Spinal cord (tissue), 10 donors: ENCODE data around the gene WDR53. TPM values are rescaled to one million over a fixed set of nuclear protein-coding genes. Genes with fewer than 3 reads are reported as not detected.
"Not testable (repeated sequence)": the region's sequence is repeated elsewhere in the genome, so short reads cannot be mapped to it uniquely, and the experiment has no call there.

Source experiments
- DNase-seq, 6 donors: peaks; one replicate each; pipeline versions ENCODE4 v3.0.0 to v3.0.0-alpha.2; 2013 to 2015; ENCODE audit warnings: low spot score in 6 of 6, low read depth in 4 of 6
- H3K27ac ChIP-seq: one replicate; pipeline ENCODE4 v1.5.1; 2013; ENCODE audit warnings: low read depth, low read length, control low read depth
- H3K27me3 ChIP-seq: one replicate; pipeline ENCODE4 v1.6.1; 2013; ENCODE audit warnings: low read length; ENCODE audit not compliant: control insufficient read depth, insufficient read depth
- H3K36me3 ChIP-seq: one replicate; pipeline ENCODE4 v1.6.1; 2013; ENCODE audit warnings: low read length; ENCODE audit not compliant: control insufficient read depth, insufficient read depth
- H3K4me1 ChIP-seq: one replicate; pipeline ENCODE4 v1.6.1; 2013; ENCODE audit warnings: low read length; ENCODE audit not compliant: control insufficient read depth, insufficient read depth
- H3K4me3 ChIP-seq: one replicate; pipeline ENCODE4 v1.5.1; 2013; ENCODE audit warnings: low read depth, low read length, control low read depth
- H3K9me3 ChIP-seq: one replicate; pipeline ENCODE4 v1.6.1; 2013; ENCODE audit warnings: low read length; ENCODE audit not compliant: control insufficient read depth, insufficient read depth
- WGBS: methylation state at CpG from one replicate; pipeline ENCODE4 v1.1.5; 2013; ENCODE audit warnings: missing lambda C conversion rate; ENCODE audit not compliant: insufficient coverage; 5-methylcytosine and 5-hydroxymethylcytosine counted together
- polyA plus RNA-seq, 2 donors: library from polyadenylated mRNA; unstranded; fragments of 120-200 nt; gene quantifications; one replicate each; pipeline ENCODE4 v1.2.1, GENCODE V29; 2013; ENCODE audit not compliant: insufficient read length in 2 of 2
- small RNA-seq: library from RNA; depleted of rRNA; stranded (forward); fragments of <200 nt; gene quantifications from one replicate; pipeline ENCODE3, GENCODE V24; 2014; ENCODE audit warnings: low replicate concordance
- total RNA-seq, 2 donors: library from RNA; depleted of rRNA in 1 of 2; stranded (reverse); fragments of 120-200 nt in 1 of 2; fragments of >200 nt in 1 of 2; gene quantifications; one replicate each; pipeline versions ENCODE4 v1.2.3 to v1.2.4, GENCODE V29; 2013 to 2014
- donor health status: healthy.

Gene WDR53
- total and polyA plus RNA-seq, 4 donors: 5.9 to 16.8 (median 10.7) TPM

DNA sequence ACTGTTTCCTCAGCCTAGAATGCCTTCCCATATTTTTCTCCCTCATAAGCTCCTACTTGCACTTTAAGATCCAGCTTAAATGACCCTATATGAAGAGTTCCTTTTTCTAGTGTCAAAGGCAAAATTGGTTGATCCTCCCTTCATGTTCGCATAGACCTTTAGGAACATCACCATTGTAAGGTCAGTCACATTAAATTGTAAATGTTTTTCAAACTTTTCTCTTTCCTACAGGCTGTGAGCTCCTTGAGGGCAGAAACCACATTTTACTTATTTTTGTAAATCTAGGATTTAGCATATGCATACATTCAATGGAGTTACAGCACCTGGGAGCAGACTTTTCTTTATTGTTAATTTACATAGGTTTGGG lies 54.0 kb downstream of the WDR53 start:
- H3K27me3 ChIP-seq: no peaks in the 10 kb centered on the region
- no peak overlapping the region for H3K4me3 ChIP-seq
- WGBS: no CpG with 5 or more reads among the region's 1 CpG
- H3K27ac ChIP-seq: no peak overlapping the region
- H3K9me3 ChIP-seq: peaks cover 14% of the 10 kb centered on the region
- H3K4me1 ChIP-seq: no peaks in the 10 kb centered on the region
- H3K36me3 ChIP-seq: no peaks in the 10 kb centered on the region
- DNase-seq: no peak

DNA sequence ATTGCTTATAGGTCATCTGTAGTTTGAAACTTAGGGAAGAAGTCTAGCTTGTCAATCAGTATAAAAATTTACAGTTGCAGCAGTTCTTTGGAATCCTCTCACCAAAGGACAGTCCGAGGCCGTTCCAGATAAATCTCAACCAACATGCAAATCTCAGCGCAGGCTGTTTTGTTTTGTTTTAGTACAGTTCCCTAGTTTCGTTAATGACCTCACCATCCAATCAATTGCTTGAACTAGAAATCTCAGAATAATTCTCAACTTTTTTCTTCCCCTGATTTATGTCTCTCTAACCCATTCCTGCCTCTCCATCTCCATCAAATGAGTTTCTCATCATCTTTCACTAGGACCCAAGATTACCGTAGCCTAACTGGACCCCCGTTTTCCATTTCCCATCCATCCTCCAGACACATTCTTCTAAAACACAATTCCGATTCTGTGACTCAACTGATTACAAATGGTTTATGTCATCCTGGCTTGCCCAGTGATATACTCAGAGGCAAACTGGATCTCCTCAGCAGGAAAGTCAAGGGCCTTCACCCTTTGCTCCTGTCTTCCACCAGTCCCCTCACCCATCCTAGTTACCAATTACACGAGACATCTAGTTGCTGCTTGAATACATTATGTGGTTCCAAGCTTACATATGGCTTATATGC lies 54.5 kb downstream of the WDR53 start:
- DNase-seq: no peak
- Histone ChIP-seq H3K4me1 (no peaks in the 10 kb centered on the region), H3K4me3 (no peak overlapping the region), H3K36me3 (no peaks in the 10 kb centered on the region), H3K27me3 (no peaks in the 10 kb centered on the region), H3K9me3 (peaks cover 9% of the 10 kb centered on the region), H3K27ac (no peak overlapping the region)
- WGBS: 83% methylated on average over 5 of the region's 8 CpGs

DNA sequence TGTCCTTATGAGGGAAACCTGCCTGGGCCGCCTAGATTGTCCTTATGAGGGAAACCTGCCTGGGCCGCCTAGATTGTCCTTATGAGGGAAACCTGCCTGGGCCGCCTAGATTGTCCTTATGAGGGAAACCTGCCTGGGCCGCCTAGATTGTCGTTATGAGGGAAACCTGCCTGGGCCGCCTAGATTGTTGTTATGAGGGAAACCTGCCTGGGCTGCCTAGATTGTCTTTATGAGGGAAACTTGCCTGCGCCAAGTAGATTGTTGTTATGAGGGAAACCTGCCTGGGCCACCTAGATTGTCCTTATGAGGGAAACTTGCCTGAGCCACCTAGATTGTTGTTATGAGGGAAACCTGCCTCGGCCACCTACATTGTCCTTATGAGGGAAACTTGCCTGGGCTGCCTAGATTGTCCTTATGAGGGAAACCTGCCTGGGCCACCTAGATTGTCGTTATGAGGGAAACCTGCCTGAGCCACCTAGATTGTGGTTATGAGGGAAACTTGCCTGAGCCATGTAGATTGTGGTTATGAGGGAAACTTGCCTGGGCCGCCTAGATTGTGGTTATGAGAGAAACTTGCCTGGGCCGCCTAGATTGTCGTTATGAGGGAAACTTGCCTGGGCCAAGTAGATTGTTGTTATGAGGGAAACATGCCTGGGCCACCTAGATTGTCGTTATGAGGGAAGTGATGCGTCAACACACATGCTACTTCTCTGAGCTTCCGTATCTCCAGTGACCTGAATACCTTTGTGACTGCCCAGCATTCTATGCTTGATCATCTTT lies 56.5 kb downstream of the WDR53 start:
- DNase-seq: not testable (repeated sequence)
- 93% methylated on average over 11 of the region's 15 CpGs for WGBS

DNA sequence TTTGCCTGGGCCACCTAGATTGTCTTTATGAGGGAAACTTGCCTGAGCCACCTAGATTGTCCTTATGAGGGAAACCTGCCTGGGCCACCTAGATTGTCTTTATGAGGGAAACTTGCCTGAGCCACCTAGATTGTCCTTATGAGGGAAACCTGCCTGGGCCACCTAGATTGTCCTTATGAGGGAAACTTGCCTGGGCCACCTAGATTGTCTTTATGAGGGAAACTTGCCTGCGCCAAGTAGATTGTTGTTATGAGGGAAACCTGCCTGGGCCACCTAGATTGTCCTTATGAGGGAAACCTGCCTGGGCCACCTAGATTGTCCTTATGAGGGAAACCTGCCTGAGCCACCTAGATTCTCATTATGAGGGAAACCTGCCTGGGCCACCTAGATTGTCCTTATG lies 57.2 kb downstream of the WDR53 start:
- WGBS: 100% methylated on average over 1 of the region's 1 CpG
- not testable (repeated sequence) for H3K27me3 ChIP-seq, H3K4me3 ChIP-seq, H3K9me3 ChIP-seq, H3K36me3 ChIP-seq, DNase-seq, H3K4me1 ChIP-seq, H3K27ac ChIP-seq

More for the DNA sequence above, 56.5 kb downstream of the WDR53 start:
- not testable (repeated sequence) for H3K4me3 ChIP-seq, H3K27ac ChIP-seq, H3K27me3 ChIP-seq, H3K4me1 ChIP-seq, H3K36me3 ChIP-seq, H3K9me3 ChIP-seq

DNA sequence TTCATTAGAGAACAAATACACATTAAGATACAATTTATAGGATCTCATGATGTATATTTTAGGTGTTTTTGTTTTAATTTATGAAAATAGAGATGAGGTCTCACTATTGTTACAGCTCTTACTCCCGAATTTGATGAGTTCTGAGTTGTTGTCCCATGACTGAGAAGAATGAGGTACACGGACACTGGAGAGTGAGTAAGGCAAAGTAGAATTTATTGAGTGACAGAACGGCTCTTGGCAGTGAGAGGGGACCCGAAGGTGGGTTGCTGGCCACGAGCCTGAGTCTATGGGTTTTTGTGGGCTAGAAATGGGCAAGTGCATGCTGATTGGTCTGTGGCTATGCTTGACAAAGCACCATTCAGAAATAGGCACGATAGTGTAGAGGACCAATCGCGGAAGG lies 61.7 kb downstream of the WDR53 start:
- H3K4me3 ChIP-seq: no peak overlapping the region
- H3K9me3 ChIP-seq: peaks cover 3% of the 10 kb centered on the region
- peaks cover 5% of the 10 kb centered on the region for H3K4me1 ChIP-seq
- no peaks in the 10 kb centered on the region for H3K36me3 ChIP-seq
- no peaks in the 10 kb centered on the region for H3K27me3 ChIP-seq
- H3K27ac ChIP-seq: no peak overlapping the region
- no peak for DNase-seq
- 90% methylated on average over 8 of the region's 8 CpGs for WGBS

DNA sequence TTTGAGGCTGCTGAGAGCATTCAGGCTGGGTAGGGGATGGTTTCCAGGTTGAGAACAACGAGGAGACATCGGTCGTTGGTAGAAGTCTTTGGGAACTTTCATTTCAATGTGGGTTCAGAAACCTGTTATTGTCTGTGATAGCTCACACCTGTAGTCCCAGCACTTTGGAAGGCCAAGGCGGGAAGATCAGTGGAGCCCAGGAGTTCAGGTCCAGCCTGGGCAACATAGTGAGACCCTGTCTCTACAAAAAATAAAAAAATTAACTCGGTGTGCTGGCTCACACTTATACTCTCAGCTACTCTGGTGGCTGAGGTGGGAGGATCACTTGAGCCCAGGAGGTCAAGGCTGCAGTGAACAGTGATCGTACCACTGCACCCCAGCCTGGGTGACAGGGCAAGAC lies 63.8 kb downstream of the WDR53 start:
- Histone ChIP-seq H3K9me3 (peaks cover 3% of the 10 kb centered on the region), H3K27me3 (no peaks in the 10 kb centered on the region), H3K27ac (no peak overlapping the region), H3K4me1 (peaks cover 5% of the 10 kb centered on the region), H3K4me3 (no peak overlapping the region), H3K36me3 (no peaks in the 10 kb centered on the region)
- DNase-seq: no peak
- WGBS: 98% methylated on average over 5 of the region's 6 CpGs

Small RNA genes lying within 50 kb of the gene (small RNA-seq; reads per million reads assigned to genes)
- gene RPS29P3: 0.06 reads per million

Other genes starting within 250 kb of the WDR53 start
- not detected for gene TM4SF19, start 230.2 kb downstream of the WDR53 start, total RNA-seq
- gene TM4SF19, start 230.2 kb downstream of the WDR53 start, polyA plus RNA-seq: under 1 TPM in 1 of 2 donors, not detected in 1; 0.57 TPM
- 10 to 100 TPM; 25.0 to 43.4 TPM for gene UBXN7, start 136.1 kb downstream of the WDR53 start, total RNA-seq
- gene UBXN7, start 136.1 kb downstream of the WDR53 start, polyA plus RNA-seq: 10 to 100 TPM; 21.8 to 28.2 TPM
- 10 to 100 TPM; 19.4 to 20.6 TPM for gene RNF168, start 64.8 kb downstream of the WDR53 start, total RNA-seq
- gene RNF168, start 64.8 kb downstream of the WDR53 start, polyA plus RNA-seq: 10 to 100 TPM; 13.2 to 13.5 TPM
- not detected for gene SMCO1, start 53.2 kb downstream of the WDR53 start, total RNA-seq
- under 1 TPM in 1 of 2 donors, not detected in 1; 0.23 TPM for gene SMCO1, start 53.2 kb downstream of the WDR53 start, polyA plus RNA-seq
- 10 to 100 TPM; 12.6 to 31.3 TPM for gene FBXO45, start 106 bp upstream of the WDR53 start, total RNA-seq
- 10 to 100 TPM; 21.7 to 26.0 TPM for gene FBXO45, start 106 bp upstream of the WDR53 start, polyA plus RNA-seq
- gene NRROS, start 71.1 kb upstream of the WDR53 start, total RNA-seq: 1 to 10 TPM; 3.0 to 3.2 TPM
- 1 to 10 TPM; 3.4 to 4.3 TPM for gene NRROS, start 71.1 kb upstream of the WDR53 start, polyA plus RNA-seq
- gene CEP19, start 143.7 kb upstream of the WDR53 start, total RNA-seq: 1 to 10 TPM; 5.8 to 9.4 TPM
- gene CEP19, start 143.7 kb upstream of the WDR53 start, polyA plus RNA-seq: 10 to 100 TPM; 11.2 to 11.7 TPM
- gene PIGX, start 143.8 kb upstream of the WDR53 start, total RNA-seq: 10 to 100 TPM; 40.6 to 55.6 TPM
- gene PIGX, start 143.8 kb upstream of the WDR53 start, polyA plus RNA-seq: 10 to 100 TPM; 46.9 to 52.5 TPM
- 10 to 100 TPM; 36.9 to 57.7 TPM for gene PAK2, start 171.3 kb upstream of the WDR53 start, total RNA-seq
- gene PAK2, start 171.3 kb upstream of the WDR53 start, polyA plus RNA-seq: 10 to 100 TPM; 57.2 to 82.5 TPM